Natural killer cell treated with Interleukin-12 subunit alpha and Interleukin-12 subunit beta and Interleukin-15 and Interleukin-18, amount 100 ng/mL, for 72 hours (primary cell): ENCODE results near the gene KCNH5. TPM values are rescaled to one million over a fixed set of nuclear protein-coding genes. Genes with fewer than 3 reads are reported as not detected.
A peak's percentile ranks its signal among the peaks of the same experiment; 100 is the strongest.

ENCODE experiments used
- ATAC-seq, 2 donors: fragments of 150-1000 bp; cut with Tn5 transposase in 1 of 2; sonication (Bioruptor Pico), chemical (Tn5 transposase) in 1 of 2; 2 replicates each; pipeline ENCODE4 v1.10.0; 2021
- DNase-seq: peaks from one replicate; pipeline ENCODE4 v3.0.0; 2022; ENCODE audit warnings: low spot score
- H3K27ac Mint-ChIP-seq, 2 donors: 1 replicate in 1 of 2; 2 replicates in 1 of 2; pipeline ENCODE4 v1.8.0; 2022; ENCODE audit warnings: mixed read lengths in 2 of 2, mild to moderate bottlenecking in 1 of 2, moderate library complexity in 1 of 2
- H3K27me3 Mint-ChIP-seq, 2 donors: 1 replicate in 1 of 2; 2 replicates in 1 of 2; pipeline ENCODE4 v1.8.0; 2022; ENCODE audit warnings: mixed read lengths in 2 of 2
- H3K36me3 Mint-ChIP-seq: one replicate; pipeline ENCODE4 v1.8.0; 2022; ENCODE audit warnings: mixed read lengths
- H3K4me1 Mint-ChIP-seq, 2 donors: 1 replicate in 1 of 2; 2 replicates in 1 of 2; pipeline ENCODE4 v1.8.0; 2022; ENCODE audit warnings: low read depth in 2 of 2, mixed read lengths in 2 of 2, mild to moderate bottlenecking in 1 of 2
- H3K4me3 Mint-ChIP-seq: one replicate; pipeline ENCODE4 v1.8.0; 2022; ENCODE audit warnings: mixed read lengths
- H3K9me3 Mint-ChIP-seq: 2 replicates; pipeline ENCODE4 v1.8.0; 2022; ENCODE audit warnings: mixed read lengths
- total RNA-seq, 2 donors: library from RNA; stranded (reverse); gene quantifications; one replicate each; pipeline ENCODE4 v1.2.3, GENCODE V29; 2022

Gene KCNH5
- total RNA-seq, 2 donors from 2014 or later = not detected

DNA sequence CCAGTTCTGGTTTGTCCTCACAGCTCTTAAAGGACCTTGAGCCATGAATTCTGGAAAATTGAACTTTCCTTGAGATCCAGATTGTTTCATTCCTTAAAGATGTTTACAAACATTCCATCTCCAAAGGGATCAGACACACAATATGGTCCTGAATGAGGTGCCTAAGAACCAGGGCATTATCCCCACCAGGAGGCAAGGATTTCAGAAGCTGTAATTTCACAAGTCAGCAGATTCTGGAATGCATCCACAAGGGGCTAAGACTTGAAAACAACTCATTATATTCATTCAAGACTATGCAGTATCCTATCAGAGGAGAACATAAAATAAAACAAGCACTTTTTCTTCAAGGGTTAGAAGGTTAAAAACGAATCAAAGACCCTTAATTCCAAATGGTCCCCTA, 15.1 kb downstream of the KCNH5 start:
- Mint-ChIP-seq H3K4me1 (no peaks in the 10 kb centered on the region), H3K27ac (no peak overlapping the region), H3K4me3 (no peak overlapping the region), H3K36me3 (no peaks in the 10 kb centered on the region), H3K27me3 (peaks cover 2 to 10% of the 10 kb centered on the region in 2 donors), H3K9me3 (no peaks in the 10 kb centered on the region)
- DNase-seq (no peak), ATAC-seq (no peak)

DNA sequence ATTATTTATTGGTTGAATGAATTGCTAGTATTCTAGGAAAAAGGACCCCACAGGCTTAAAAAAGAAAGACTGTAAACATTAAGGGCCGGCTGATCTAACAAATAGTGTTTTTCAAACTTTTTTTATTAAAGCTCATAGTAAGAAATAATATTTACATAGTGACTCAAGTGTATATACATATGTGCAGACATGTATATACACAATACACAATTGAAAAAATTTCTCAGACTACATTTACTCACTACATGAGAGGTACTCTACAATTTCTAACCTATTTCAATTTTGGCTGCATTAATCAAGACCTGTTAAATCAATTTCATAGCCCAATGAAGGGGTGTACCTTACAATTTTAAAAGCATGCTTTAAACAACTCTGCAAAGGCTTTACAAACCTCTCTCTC, 17.5 kb downstream of the KCNH5 start:
- ATAC-seq = no peak
- no peak for DNase-seq
- H3K9me3 Mint-ChIP-seq = no peaks in the 10 kb centered on the region
- H3K36me3 Mint-ChIP-seq = no peaks in the 10 kb centered on the region
- no peaks in the 10 kb centered on the region for H3K4me1 Mint-ChIP-seq
- H3K4me3 Mint-ChIP-seq = no peak overlapping the region
- H3K27ac Mint-ChIP-seq = no peak overlapping the region
- H3K27me3 Mint-ChIP-seq = peaks cover 2% of the 10 kb centered on the region in 2 donors

DNA sequence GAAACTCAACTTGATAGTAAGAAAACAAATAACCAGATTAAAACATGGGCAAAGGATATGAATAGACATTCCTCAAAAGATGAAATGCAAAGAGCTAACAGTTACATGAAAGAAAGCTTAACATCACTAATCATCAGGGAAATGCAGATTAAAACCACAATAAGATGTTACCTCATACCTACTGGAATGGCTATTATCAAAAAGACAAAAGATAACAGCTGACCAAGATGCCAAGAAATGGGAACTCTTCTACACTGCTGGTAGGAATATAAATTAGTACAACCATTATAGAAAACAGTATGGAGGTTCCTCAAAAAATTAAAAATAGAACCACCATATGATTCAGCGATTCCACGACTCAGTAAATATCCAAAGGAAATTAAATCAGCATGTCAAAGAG, 18.8 kb downstream of the KCNH5 start:
- no peak for ATAC-seq
- Mint-ChIP-seq H3K36me3 (no peaks in the 10 kb centered on the region), H3K9me3 (no peaks in the 10 kb centered on the region), H3K27me3 (peaks cover 0 to 2% of the 10 kb centered on the region in 2 donors), H3K4me1 (no peaks in the 10 kb centered on the region), H3K27ac (no peak overlapping the region), H3K4me3 (no peak overlapping the region)
- no peak for DNase-seq

DNA sequence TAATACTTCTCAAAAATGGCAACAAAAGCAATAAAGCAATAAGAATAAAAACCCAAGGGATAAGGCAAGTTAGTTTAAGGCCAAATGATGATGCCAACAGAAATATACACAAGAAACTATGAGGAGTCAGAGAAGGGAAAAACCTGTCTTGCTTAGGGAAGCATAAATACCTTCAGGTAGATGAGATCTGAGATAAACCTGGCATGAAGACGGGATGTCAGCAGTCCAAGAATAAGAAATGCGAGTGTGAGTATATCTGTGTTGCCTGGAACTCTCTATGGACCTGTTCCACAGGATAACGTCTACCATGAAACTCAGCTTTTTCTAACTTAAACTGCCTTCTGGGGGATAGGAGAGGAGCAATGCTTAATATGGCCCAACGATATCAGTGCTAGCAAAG, 30.6 kb downstream of the KCNH5 start:
- H3K4me3 Mint-ChIP-seq = no peak overlapping the region
- H3K4me1 Mint-ChIP-seq = no peaks in the 10 kb centered on the region
- peaks cover 10% of the 10 kb centered on the region for H3K9me3 Mint-ChIP-seq
- no peak for DNase-seq
- H3K27ac Mint-ChIP-seq = no peak overlapping the region
- no peaks in the 10 kb centered on the region for H3K36me3 Mint-ChIP-seq
- ATAC-seq = no peak
- H3K27me3 Mint-ChIP-seq = no peaks in the 10 kb centered on the region

DNA sequence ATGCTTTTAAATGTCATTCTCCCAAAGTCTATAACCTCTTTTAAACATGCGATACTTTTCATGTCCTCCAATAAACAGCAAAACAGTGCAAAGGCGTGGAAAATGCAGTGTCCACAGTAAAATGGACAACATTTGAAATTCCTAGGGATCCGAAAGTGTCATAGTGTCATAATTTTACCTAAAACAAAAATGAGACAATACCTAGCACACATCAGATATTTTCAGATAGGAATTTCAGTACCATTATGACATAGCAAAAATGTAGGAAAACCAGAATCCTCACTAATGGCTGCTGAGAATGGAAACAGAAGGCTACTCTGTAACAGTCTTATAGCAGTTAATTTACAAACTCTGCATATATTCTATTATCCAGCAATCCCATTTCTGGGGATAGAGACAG, 33.1 kb downstream of the KCNH5 start:
- H3K27ac Mint-ChIP-seq = no peak overlapping the region

DNA sequence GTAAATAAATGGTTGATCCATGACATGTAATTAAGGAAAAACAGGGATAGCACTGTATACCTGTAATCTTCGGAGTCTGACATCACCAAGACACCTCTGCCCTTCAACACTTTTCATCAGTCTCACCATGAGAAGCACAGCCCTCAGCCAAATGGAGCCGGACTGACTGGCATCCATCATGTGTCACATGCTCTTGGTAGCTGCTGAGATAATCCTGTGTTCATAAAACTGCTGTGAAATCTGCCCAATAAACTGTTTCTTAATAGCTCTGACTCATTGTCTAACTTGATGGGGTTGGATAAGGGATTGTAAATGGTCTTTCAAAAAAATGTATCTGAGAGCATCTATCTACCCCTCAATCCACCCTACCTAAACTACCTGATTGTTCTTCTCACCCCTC, 33.6 kb downstream of the KCNH5 start:
- Mint-ChIP-seq H3K4me1 (no peaks in the 10 kb centered on the region), H3K27ac (no peak overlapping the region), H3K4me3 (no peak overlapping the region), H3K27me3 (no peaks in the 10 kb centered on the region), H3K9me3 (peaks cover 6% of the 10 kb centered on the region), H3K36me3 (no peaks in the 10 kb centered on the region)
- ATAC-seq = no peak
- no peak for DNase-seq

More for the DNA sequence above, 33.1 kb downstream of the KCNH5 start:
- H3K9me3 Mint-ChIP-seq = peaks cover 6% of the 10 kb centered on the region
- H3K4me3 Mint-ChIP-seq = no peak overlapping the region
- H3K36me3 Mint-ChIP-seq = no peaks in the 10 kb centered on the region
- DNase-seq (no peak), ATAC-seq (no peak)
- H3K27me3 Mint-ChIP-seq = no peaks in the 10 kb centered on the region
- no peaks in the 10 kb centered on the region for H3K4me1 Mint-ChIP-seq

DNA sequence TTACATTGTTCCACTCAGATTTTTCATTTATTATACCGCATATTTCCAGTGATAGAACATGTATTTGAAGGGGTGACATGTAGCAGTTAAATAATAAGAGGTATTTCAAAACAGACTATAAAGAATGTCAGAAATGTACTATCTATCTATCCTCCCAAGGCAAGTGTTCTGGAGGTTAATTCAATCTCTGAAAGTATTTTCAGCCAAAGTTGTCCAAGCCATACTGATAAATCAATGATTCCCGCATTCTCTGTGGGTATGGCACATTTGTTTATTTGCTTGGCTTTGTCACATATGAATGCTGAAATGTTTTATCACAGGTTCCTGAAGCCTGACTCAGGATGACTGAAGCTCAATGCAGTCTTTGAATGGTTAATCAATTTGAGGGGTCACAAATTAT, 35.8 kb downstream of the KCNH5 start:
- DNase-seq (no peak), ATAC-seq (no peak)
- H3K4me3 Mint-ChIP-seq = no peak overlapping the region
- no peaks in the 10 kb centered on the region for H3K36me3 Mint-ChIP-seq
- peaks cover 6% of the 10 kb centered on the region for H3K9me3 Mint-ChIP-seq
- no peak overlapping the region for H3K27ac Mint-ChIP-seq
- no peaks in the 10 kb centered on the region for H3K27me3 Mint-ChIP-seq
- no peaks in the 10 kb centered on the region for H3K4me1 Mint-ChIP-seq

DNA sequence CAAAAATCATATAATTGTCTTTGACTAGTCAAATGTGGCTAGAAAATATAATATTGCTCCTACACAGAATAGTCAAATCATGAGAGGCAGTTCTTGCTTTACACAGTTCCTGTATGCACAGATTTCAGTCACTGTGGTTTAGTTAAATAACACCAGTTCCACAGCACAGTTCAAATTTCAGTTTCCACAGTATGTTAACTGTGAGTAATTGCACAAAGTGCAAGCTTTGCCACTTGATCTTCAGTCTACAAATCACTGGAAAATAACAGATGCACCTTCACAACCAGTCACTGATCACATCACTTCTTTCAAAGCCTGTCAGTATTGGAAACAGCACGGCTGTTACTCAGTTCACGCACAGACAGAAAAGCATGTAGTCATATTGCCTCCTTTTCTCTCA, 38.7 kb downstream of the KCNH5 start:
- H3K4me1 Mint-ChIP-seq = no peaks in the 10 kb centered on the region
- peak in 1 of 2 donors; percentile 44 for ATAC-seq

DNA sequence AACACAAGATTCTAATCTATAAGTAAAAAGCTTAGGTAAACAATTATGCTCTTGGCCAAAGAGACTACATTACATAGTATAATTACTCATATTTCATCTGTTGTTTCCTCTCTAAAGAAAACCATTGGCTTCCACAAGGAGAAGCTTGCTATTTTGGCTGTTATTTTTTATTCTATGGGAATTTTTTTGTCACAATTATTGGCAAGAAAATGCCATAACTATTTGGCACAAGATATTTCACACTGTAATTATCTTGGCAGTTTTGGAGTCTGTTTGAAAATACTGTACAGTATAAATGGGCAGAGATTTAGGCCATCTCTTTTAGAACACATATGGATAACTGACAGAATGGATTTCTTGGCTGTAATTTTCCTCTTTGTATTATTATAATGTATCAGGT, 51.2 kb downstream of the KCNH5 start:
- H3K27ac Mint-ChIP-seq = no peak overlapping the region
- ATAC-seq = no peak
- no peaks in the 10 kb centered on the region for H3K27me3 Mint-ChIP-seq
- peaks cover under 1% of the 10 kb centered on the region for H3K9me3 Mint-ChIP-seq
- no peaks in the 10 kb centered on the region for H3K36me3 Mint-ChIP-seq
- no peak for DNase-seq
- H3K4me3 Mint-ChIP-seq = no peak overlapping the region
- no peaks in the 10 kb centered on the region for H3K4me1 Mint-ChIP-seq

More for the DNA sequence above, 38.7 kb downstream of the KCNH5 start:
- Mint-ChIP-seq H3K27ac (no peak overlapping the region), H3K9me3 (peaks cover 6% of the 10 kb centered on the region), H3K27me3 (no peaks in the 10 kb centered on the region), H3K4me3 (no peak overlapping the region), H3K36me3 (no peaks in the 10 kb centered on the region)
- no peak for DNase-seq

DNA sequence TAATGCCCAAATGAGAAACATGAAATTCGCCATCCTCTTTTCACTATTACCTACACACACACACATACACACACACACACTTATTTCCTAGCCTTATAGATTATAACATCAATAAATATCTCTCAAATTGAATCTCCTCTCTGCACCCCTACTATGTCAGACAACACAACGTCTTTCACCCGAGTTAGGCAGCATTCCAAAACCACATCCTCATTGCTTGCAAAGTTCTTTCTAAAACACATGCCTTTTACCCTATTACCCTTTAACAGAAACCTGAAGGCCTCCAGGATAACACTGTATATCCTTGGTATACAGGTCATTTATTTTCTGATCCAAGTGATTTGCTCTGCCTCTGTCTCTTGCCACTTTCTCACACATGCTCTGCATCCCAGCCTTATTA, 56.3 kb downstream of the KCNH5 start:
- H3K4me1 Mint-ChIP-seq = no peaks in the 10 kb centered on the region
- no peak overlapping the region for H3K4me3 Mint-ChIP-seq
- H3K36me3 Mint-ChIP-seq = no peaks in the 10 kb centered on the region
- no peak overlapping the region for H3K27ac Mint-ChIP-seq
- no peak for DNase-seq
- ATAC-seq = no peak
- H3K9me3 Mint-ChIP-seq = peaks cover 4% of the 10 kb centered on the region
- H3K27me3 Mint-ChIP-seq = no peaks in the 10 kb centered on the region

DNA sequence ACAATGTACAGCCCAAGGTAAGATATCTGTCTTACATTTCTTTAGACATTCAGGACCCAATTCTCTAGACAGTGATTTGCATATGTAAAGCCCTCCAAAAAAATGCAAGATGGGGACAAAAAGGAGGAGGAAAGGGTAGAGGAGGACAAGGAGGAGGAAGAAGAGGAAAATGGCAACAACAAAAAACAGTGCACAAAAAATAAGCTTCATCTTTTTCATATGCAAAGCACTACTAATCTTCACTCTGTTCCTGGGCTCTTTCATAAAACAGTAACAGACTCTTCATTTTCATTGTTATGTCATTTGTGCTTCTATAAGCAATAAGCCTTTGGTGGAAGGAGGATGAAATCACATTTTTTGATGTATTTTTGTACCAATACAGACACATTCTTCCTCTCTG, 61.4 kb downstream of the KCNH5 start:
- DNase-seq = no peak
- no peaks in the 10 kb centered on the region for H3K4me1 Mint-ChIP-seq
- no peak for ATAC-seq
- no peaks in the 10 kb centered on the region for H3K36me3 Mint-ChIP-seq
- no peaks in the 10 kb centered on the region for H3K27me3 Mint-ChIP-seq
- no peak overlapping the region for H3K4me3 Mint-ChIP-seq
- no peak overlapping the region for H3K27ac Mint-ChIP-seq
- peaks cover 7% of the 10 kb centered on the region for H3K9me3 Mint-ChIP-seq

DNA sequence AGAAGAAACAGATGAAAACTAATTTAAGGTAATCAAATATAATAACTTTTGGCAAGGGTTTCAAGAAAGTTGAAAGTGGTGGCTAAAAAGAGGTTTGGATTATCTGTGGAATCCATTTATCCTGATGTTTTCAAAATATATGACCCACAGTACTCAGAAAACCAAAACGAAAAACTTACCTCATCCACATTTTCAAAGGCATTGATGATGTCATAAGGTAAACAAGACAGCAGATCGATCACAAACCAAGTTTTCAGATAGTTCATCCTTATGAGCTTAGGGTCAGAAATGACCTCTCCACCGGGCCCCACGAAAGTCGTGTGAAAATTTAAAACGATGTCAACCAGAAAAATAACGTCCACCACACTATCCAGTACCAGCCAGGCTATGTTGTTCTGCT, 64.6 kb downstream of the KCNH5 start:
- Mint-ChIP-seq H3K27ac (no peak overlapping the region), H3K4me3 (no peak overlapping the region), H3K27me3 (no peaks in the 10 kb centered on the region), H3K4me1 (no peaks in the 10 kb centered on the region), H3K36me3 (no peaks in the 10 kb centered on the region), H3K9me3 (peaks cover 8% of the 10 kb centered on the region)
- ATAC-seq = no peak
- no peak for DNase-seq

DNA sequence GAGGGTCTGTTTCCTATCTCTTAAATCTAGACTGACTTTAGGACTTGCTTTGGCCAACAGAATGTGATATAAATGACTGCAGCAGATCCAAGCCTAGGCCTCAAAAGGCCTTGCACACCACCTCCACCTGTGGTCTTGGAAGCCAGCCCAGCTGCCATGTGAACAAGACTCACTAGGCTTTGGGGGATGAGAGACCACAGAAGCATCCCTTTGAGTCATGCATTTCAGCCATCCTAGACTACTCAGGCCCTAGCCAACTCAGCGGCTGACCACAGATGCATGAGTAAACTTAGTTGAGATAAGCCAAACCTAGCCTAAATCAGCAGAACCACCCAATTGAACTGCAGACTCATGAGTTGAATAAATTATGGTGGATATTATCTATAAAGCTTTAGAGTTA, 87.7 kb downstream of the KCNH5 start:
- Mint-ChIP-seq H3K4me3 (no peak overlapping the region), H3K9me3 (peaks cover 17% of the 10 kb centered on the region), H3K4me1 (no peaks in the 10 kb centered on the region), H3K27me3 (peaks cover 0 to 12% of the 10 kb centered on the region in 2 donors), H3K36me3 (no peaks in the 10 kb centered on the region), H3K27ac (no peak overlapping the region)
- no peak for DNase-seq
- ATAC-seq = no peak

DNA sequence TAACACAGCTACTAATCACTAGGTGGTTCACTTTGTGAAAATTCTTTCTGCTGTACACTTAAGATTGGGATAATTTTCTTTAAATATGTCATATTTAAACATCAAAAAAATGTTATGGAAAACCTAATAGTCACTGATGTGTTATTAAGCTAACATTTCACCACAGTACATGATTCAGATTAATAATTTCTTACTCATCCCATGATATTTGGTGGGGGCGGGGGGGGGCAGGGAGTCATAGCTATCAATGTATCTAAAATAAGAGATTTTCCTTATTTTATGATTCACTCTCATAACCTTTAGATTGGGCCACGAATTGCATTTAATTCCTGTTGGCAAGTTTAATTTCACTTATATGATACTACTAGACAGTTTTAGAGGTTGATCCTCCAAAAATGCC, 88.8 kb downstream of the KCNH5 start:
- peaks cover 12% of the 10 kb centered on the region for H3K9me3 Mint-ChIP-seq
- ATAC-seq = no peak
- no peaks in the 10 kb centered on the region for H3K4me1 Mint-ChIP-seq
- no peak for DNase-seq
- no peak overlapping the region for H3K4me3 Mint-ChIP-seq
- no peaks in the 10 kb centered on the region for H3K36me3 Mint-ChIP-seq
- H3K27ac Mint-ChIP-seq = no peak overlapping the region
- H3K27me3 Mint-ChIP-seq = peaks cover 0 to 8% of the 10 kb centered on the region in 2 donors

DNA sequence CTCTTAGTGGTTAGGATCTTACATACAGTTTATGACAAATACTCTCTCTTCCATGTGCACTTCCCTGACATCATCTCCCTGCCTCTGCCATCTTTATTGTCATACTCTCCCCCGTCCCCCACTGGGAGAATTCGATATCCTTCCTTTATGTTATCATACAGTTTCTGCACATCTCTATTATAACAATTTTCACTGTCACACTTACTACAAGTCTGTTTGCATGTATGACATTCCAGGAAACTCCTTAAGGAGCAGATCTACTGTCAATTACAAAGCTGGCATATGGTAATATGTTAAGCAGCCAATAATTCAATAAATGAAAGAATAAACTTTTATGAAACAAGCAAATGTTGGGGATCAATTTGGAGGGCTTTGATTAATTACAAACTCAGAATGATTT, 91.1 kb downstream of the KCNH5 start:
- H3K27ac Mint-ChIP-seq = no peak overlapping the region
- no peak for DNase-seq
- no peak for ATAC-seq
- peaks cover 8% of the 10 kb centered on the region for H3K9me3 Mint-ChIP-seq
- H3K4me1 Mint-ChIP-seq = no peaks in the 10 kb centered on the region
- no peak overlapping the region for H3K4me3 Mint-ChIP-seq
- no peaks in the 10 kb centered on the region for H3K36me3 Mint-ChIP-seq
- H3K27me3 Mint-ChIP-seq = no peaks in the 10 kb centered on the region
